ENCODE data around the gene DYSF. TPM values are rescaled to one million over a fixed set of nuclear protein-coding genes. Genes with fewer than 3 reads are reported as not detected.

DYSF gene
- total RNA-seq, 4 donors from 2014 or later: 2.8 to 14.9 (median 4.0) TPM

GRCh38 chr2:71734620-71735019 is 281.3 kb downstream of the DYSF start:
- no peak for DNase-seq
- Histone ChIP-seq H3K4me3 (no peak overlapping the region), H3K9me3 (no peaks in the 10 kb centered on the region), H3K36me3 (no peaks in the 10 kb centered on the region), H3K27ac (no peak overlapping the region), H3K27me3 (no peaks in the 10 kb centered on the region), H3K4me1 (no peaks in the 10 kb centered on the region)
- TF ChIP-seq, protein P1, sequence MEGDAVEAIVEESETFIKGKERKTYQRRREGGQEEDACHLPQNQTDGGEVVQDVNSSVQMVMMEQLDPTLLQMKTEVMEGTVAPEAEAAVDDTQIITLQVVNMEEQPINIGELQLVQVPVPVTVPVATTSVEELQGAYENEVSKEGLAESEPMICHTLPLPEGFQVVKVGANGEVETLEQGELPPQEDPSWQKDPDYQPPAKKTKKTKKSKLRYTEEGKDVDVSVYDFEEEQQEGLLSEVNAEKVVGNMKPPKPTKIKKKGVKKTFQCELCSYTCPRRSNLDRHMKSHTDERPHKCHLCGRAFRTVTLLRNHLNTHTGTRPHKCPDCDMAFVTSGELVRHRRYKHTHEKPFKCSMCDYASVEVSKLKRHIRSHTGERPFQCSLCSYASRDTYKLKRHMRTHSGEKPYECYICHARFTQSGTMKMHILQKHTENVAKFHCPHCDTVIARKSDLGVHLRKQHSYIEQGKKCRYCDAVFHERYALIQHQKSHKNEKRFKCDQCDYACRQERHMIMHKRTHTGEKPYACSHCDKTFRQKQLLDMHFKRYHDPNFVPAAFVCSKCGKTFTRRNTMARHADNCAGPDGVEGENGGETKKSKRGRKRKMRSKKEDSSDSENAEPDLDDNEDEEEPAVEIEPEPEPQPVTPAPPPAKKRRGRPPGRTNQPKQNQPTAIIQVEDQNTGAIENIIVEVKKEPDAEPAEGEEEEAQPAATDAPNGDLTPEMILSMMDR (IDR thresholded peaks at IDR 0.05): no peak
- TF ChIP-seq POLR2A (IDR thresholded peaks at IDR 0.05): no peak

- Histone ChIP-seq H3K27ac (no peak overlapping the region), H3K9me3 (no peaks in the 10 kb centered on the region), H3K4me1 (no peaks in the 10 kb centered on the region), H3K4me3 (no peak overlapping the region), H3K36me3 (no peaks in the 10 kb centered on the region), H3K27me3 (no peaks in the 10 kb centered on the region)
- no peak for DNase-seq
- TF ChIP-seq, protein P1 (IDR thresholded peaks at IDR 0.05): no peak
- TF ChIP-seq POLR2A (IDR thresholded peaks at IDR 0.05): no peak
Measured at GRCh38 chr2:71735676-71736075, 282.3 kb downstream of the DYSF start.

Other genes with a start within 250 kb of the DYSF start
- gene PAIP2B, start 226.5 kb upstream of the DYSF start, total RNA-seq: 10 to 100 TPM in 1 of 4 donors, 1 to 10 TPM in 3; 1.9 to 10.7 (median 2.2) TPM
- 100 to 1,000 TPM; 155 to 539 (median 174) TPM for gene ZNF638, start 121.8 kb upstream of the DYSF start, total RNA-seq

All from Peyer's patch (tissue), 4 donors.